Measurements from ENCODE around the gene HAUS8.

Gene HAUS8

GRCh38 chr19:17075864-17076542 lies 751 bp upstream of the HAUS8 start:
- DNase-seq (ENCODE audit: low spot score): peak; percentile 16

DNA sequence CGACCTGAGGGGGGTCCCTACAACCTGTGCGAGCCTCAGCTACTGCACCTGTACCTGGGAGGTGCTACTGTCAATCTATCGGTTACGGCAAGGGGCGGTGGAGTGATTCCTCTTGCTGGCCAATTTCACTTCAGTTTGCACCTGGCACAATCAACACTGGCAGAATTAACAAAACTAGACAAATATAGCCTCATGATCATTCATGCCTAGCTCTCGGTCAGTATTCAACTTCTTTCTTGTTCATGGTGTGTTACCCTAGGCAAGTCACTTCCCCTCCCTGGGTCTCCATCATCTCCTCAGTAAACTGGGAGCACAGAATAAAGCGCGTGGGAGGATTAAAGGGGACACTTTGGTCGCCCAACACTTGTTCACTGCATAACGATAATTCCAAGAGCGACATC lies 618 bp downstream of the HAUS8 start:
- no peak for DNase-seq (ENCODE audit: low spot score)

GRCh38 chr19:17073869-17074633 lies 1.2 kb downstream of the HAUS8 start:
- peak; percentile 53 for DNase-seq (ENCODE audit: low spot score)

DNA sequence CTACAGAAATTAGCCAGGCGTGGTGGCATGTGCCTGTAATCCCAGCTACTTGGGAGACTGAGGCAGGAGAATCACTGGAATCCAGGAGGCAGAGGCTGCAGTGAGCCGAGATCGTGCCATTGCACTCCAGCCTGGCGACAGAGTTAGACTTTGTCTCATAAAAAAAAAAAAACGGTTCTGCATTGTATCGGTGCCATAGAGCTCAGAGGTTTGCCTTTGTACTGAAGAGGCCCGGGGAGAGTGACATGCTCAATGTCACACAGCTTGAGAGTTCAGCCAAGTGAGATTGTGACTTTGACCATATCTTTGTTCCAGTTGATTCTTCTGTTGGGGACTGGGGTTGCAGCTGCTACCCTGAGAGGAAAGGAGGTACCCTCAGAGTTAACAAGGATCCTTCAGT lies 4.3 kb downstream of the HAUS8 start:
- DNase-seq (ENCODE audit: low spot score): no peak

DNA sequence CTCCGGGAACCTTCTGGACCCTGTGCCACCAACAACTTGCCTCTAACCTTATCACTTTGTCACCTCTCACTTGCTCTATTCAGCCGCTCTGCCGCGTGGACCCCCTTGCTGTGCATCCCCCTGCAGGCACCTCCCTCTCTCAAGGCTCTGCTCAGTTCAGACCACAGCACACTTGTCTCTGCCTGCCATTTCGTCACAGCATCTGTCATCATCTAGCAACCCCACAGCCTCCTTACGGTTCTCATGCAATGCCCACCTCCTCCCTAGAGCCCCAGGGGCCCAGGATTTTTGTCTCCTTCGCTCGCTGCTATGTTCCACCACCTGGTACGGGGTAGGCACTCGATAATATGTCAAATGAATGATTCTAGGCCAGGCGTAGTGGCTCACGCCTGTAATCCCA lies 4.8 kb downstream of the HAUS8 start:
- no peak for DNase-seq (ENCODE audit: low spot score)

GRCh38 chr19:17069193-17069592 lies 6.1 kb downstream of the HAUS8 start:
- DNase-seq (ENCODE audit: low spot score): no peak

GRCh38 chr19:17063428-17063827 lies 11.8 kb downstream of the HAUS8 start:
- no peak for DNase-seq (ENCODE audit: low spot score)

GRCh38 chr19:17061691-17062090 lies 13.6 kb downstream of the HAUS8 start:
- no peak for DNase-seq (ENCODE audit: low spot score)

DNA sequence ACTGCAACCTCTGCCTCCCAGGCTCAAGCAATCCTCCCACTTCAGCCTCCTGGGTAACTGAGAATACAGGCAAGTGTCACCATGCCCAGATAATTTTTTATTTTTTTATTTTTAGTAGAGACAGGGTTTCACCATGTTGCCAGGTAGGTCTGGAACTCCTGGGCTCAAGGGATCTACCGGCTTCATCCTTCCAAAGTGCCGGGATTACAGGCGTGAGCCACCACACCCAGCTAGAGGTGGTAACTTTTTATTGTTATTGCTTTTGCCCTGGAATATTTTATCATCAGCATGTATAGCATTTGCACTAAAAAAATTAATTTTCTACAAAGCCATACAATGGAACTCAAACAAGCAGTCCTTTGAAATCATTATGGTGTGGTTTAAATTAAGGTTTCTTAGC lies 14.0 kb downstream of the HAUS8 start:
- no peak for DNase-seq (ENCODE audit: low spot score)

- DNase-seq (ENCODE audit: low spot score): no peak
These were observed 14.4 kb downstream of the HAUS8 start for GRCh38 chr19:17060802-17061201.

- DNase-seq (ENCODE audit: low spot score): no peak
These were observed 17.0 kb downstream of the HAUS8 start for GRCh38 chr19:17058236-17058635.

- DNase-seq (ENCODE audit: low spot score): no peak
These were observed 19.6 kb downstream of the HAUS8 start for GRCh38 chr19:17055636-17056035.

DNA sequence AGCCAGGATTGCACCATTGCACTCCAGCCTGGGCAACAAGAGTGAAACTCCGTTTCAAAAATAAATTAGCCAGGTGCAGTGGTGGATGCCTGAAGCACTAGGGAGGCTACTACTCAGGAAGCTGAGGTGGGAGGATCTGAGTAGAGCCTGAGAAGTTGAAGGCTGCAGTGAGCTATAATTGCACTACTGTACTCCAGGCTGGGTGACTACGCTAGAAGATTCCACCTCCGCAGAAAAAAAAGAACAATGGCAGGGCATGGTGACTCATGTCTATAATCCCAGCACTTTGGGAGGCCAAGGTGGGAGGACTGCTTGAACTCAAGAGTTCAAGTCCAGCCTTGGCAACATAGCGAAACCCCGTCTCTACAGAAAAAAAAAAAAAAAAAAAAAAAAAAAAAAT lies 20.5 kb downstream of the HAUS8 start:
- DNase-seq (ENCODE audit: low spot score): no peak

DNA sequence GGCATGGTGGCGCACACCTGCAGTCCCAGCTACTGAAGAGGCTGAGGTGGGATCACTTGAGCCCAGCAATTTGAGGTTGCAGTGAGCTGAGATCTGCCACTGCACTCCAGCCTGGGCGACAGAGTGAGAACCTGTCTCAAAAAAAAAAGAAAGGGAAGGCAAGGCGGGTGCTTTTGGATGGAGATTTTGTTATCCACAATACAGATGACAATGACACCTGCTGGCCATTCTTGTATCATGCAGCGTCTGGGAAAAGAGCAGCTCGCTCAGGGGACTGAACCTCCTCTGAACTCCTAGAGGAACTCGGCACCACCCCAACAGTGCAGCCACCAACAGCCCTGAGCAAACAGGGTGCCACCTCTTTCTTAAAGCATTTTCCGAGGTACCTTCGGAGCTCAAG lies 22.8 kb downstream of the HAUS8 start:
- DNase-seq (ENCODE audit: low spot score): no peak

DNA sequence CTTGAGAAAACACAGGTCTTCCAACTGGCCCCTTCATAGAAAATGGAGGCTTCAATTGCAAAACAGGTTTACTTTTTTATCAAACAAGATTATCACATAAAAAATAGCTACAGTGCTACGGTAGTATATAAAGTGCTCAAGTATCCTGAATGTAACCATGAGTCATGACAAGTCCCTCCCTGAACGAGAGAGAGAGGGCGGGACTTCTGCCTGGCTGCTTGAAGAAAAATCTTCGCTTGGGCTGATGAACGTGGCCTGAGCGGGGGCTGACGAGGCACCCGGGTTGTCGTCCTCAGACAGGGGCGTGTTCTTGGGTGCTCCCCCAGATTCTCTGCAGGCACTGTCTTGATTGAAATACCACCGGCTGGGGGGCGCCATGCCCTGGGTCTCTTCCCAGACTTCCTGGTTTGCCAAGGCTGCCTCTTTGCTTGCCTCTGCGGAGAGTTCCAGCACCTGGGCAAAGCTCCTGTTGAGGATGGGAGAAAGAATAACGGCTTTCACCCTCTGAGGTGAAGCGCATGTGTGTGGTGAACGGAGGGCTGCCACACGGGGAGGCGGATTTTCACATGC lies 25.5 kb downstream of the HAUS8 start:
- no peak for DNase-seq (ENCODE audit: low spot score)

GRCh38 chr19:17048885-17049453 lies 26.3 kb downstream of the HAUS8 start:
- no peak for DNase-seq (ENCODE audit: low spot score)

DNA sequence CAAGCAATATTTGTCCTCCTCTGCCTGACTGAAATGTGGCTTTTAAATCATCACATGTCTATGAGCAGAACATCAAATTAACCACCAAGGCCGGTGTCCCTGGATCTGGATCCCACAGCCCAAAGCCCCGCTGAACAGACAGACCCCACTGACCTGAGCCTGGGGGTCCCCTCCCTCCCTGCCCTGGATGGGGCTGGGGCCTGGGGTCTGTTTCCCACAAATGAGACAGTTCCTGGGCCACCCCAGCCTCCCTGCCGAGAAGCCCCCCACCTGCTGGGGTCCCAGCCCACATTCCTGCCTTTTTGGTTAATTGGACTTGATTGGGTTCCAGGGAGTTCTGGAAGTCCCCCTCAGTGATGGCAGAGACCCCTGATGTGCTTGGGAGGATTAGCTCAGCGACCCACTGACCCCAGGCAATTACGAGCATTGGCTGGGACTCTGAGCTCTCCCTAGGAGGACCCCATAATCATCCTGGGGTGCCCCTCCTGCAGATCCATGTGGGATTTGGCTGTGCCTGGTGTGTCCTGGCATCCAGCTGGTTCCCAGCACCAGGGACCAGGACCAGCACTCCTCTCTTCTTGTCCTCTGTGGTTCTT lies 29.2 kb downstream of the HAUS8 start:
- DNase-seq (ENCODE audit: low spot score): no peak

DNA sequence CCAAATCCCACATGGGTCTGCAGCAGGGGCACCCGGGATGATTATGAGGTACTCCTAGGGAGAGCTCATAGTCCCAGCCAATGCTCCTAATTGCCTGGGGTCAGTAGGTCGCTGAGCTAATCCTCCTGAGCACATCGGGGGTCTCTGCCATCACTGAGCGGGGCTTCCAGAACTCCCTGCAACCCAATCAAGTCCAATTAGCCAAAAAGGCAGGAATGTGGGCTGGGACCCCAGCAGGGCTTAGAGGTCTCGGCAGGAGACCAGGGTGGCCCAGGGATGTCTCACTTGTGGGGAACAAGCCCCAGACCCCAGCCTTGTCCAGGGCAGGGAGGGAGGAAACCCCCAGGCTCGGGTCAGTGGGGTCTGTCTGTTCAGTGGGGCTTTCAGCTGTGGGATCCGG lies 31.5 kb downstream of the HAUS8 start:
- DNase-seq (ENCODE audit: low spot score): no peak

DNA sequence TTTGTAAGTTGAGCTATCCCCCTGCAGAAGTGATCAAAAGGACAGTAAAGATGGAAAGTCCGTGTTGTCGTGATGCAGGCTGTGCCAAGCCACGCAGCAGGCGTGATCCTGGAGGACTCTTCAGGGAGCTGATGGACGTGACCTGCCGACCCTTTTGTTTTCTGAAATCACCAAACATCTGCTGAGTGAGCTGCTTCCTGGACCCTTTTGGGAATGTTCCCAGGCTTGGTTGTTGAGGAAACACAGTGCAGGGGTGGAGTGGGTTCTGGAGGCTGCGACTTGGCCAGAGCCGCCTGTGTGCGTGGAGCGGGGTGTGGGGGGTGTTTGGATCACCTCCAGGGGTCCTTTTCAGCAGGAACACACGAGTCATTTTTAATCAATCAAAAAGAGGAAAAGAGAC lies 33.3 kb downstream of the HAUS8 start:
- no peak for DNase-seq (ENCODE audit: low spot score)

- DNase-seq (ENCODE audit: low spot score): no peak
These were observed 37.2 kb downstream of the HAUS8 start for GRCh38 chr19:17037966-17038500.

DNA sequence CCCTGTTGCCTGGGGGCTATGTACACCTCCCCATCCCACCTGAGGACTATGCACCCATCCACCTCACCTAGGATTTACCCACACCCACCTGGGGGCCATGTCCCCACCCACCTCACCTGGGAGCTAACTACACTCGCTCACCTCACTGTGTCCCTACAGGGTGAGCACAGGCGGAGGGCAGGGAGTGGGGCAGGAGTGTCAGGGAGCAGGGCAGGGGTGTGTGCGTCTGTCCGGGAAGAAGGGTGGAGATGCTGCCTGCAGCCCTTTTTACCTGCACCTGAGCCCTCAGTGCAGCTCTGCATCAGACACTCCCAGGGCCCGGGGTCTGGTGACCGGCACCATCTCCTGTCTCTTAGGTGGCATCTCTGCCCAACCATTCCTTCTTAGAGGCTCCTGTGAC lies 38.1 kb downstream of the HAUS8 start:
- DNase-seq (ENCODE audit: low spot score): no peak

DNA sequence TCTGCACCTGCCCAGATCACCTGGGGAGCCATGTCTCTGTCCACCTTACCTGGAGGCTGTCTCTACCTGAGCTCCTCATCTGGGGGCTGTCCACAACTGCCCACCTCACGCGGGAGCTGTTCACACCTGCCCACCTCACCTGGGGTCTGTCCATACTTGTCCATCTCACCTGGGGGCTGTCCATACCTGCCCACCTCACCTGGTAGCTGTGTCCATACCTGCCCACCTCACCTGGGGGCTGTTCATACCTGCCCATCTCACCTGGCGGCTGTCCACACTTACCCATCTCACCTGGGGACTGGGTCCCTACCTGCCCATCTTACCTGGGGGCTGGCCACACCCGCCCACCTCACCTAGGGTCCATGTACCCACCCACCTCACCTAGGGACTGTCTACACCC lies 38.6 kb downstream of the HAUS8 start:
- no peak for DNase-seq (ENCODE audit: low spot score)

All from hematopoietic multipotent progenitor cell treated with erythropoietin and hydrocortisone succinate and interleukin-3 and kit ligand, for 15 days (in vitro differentiated cells).